GM15510 (cell line): ENCODE results near the gene ASTN2.

Source experiments
- POLR2A ChIP-seq: IDR thresholded peaks from 3 replicates; pipeline ENCODE4 v1.6.1; 2011; ENCODE audit warnings: borderline replicate concordance; ENCODE audit not compliant: insufficient read length; ENCODE audit errors: extremely low read depth

Gene ASTN2

GRCh38 chr9:116515541-116515940 lies 899.3 kb downstream of the ASTN2 start:
- TF ChIP-seq POLR2A = no peak

DNA sequence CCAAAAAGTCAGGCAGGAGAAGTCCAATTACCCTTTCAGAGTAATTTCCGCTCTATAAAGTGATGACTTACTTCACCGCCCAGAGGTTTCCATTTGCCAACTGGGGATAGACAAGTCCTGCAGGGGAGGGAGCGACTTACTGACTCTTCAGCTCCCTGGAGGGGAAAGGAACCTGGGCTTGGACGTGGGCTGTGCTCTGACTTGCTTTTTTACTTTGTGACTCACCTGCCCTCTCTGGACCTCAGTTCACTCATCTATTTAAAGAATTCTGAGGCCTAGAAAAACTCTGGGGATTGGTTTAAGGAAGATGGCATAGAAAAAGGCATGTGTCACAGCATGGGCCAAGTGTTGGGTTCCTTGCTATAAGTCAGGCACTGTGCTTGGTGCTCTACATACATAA lies 908.2 kb downstream of the ASTN2 start:
- no peak for TF ChIP-seq POLR2A

GRCh38 chr9:116504893-116505480 lies 909.9 kb downstream of the ASTN2 start:
- no peak for TF ChIP-seq POLR2A

GRCh38 chr9:116504081-116504480 lies 910.8 kb downstream of the ASTN2 start:
- no peak for TF ChIP-seq POLR2A

DNA sequence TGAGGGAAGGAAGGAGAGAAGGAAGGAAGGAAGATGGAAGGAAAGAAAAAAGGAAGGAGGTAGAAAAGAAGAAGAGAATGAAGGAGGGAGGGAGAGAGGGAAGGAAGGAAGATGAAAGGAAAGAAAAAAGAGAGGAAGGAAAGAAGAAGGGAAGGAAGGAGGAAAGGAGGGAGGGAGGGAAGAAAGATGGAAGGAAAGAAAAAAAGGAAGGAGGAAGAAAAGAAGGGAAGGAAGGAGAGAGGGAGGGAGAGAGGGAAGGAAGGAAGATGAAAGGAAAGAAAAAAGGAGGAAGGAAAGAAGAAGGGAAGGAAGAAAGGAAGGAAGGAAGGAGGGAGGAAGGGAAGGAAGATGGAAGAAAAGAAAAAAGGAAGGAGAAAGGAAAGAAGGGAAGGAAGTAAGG lies 912.1 kb downstream of the ASTN2 start:
- TF ChIP-seq POLR2A = no peak

- no peak for TF ChIP-seq POLR2A
Measured at GRCh38 chr9:116501871-116502270, 913.0 kb downstream of the ASTN2 start.

DNA sequence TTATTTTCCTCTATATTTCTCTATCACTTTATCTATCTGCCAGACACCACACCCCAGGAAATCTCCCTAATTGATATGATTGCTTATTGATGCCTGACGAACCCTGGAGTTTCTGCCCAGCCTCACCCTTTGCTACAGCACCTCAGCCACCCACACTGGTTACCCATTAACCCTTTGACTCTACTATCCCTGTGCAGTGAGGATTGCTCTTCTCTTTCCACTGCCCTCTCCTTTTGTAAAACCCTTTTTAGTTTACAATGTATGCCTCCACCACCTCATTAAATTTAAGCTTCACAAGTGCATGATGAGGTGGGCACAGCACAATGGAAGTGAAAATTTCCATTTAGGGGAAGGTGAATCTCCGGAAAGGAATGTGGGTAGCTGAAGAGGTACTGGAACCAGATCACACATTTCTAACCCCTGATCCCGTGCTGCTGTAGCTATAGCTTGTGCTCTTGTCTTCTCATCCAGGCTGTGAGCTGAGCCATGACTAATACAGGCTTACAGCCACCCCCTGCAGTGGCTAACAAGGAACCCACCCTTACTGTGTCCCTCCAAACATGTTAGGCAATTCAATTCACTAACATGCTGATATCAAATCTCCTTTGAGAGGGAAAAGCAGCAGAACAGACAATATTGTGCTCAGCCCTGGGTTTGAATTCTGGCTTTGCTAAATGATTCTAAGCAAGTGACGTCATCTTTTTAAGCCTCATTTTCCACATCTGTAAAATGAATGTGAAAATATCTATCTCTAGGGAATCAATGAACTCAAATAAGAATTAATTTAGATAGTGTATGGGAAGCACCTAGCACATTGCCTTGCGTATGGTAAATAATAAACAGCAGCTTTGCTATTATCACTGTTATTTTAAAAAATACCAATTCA lies 914.6 kb downstream of the ASTN2 start:
- TF ChIP-seq POLR2A = no peak

- TF ChIP-seq POLR2A = no peak
Measured at GRCh38 chr9:116499434-116499833, 915.4 kb downstream of the ASTN2 start.

GRCh38 chr9:116497095-116497890 lies 917.6 kb downstream of the ASTN2 start:
- no peak for TF ChIP-seq POLR2A

DNA sequence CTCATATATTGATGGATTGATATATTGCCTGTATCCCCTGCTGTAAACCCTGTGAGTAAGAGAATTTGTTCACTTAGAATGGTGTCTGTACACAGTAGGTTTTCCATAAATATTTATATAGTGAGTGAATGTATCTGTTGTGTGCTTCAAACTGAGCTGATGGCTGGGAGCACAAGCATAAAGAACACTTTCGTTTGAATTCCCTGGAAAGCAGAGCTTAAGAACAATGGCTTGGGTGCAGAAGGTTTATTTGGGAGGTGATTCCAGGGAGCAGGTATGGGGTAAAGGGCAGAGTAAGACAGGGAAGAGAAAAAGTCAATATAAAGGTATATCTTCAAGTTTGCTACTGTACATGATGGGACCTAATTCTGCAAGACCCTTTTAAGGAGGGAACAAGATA lies 918.7 kb downstream of the ASTN2 start:
- TF ChIP-seq POLR2A = no peak

DNA sequence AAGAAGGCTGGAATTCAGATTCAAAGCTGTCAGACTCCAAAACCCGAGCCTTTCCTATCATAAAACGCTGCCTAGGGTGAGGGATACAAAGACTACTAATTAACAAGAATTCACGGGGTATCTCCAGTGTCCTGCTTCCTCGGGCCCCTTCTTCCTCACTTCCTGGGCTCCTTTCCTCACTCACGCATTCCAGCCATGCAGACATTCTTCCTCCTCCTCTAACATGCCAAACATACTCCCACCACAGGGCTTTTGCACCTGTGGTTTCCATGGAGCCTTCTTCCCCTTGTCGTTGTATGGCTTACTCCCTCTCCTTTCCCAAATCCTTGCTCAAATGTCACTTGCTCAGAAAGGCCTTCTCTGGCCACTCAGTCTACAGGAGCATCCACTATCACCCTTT lies 919.1 kb downstream of the ASTN2 start:
- no peak for TF ChIP-seq POLR2A

DNA sequence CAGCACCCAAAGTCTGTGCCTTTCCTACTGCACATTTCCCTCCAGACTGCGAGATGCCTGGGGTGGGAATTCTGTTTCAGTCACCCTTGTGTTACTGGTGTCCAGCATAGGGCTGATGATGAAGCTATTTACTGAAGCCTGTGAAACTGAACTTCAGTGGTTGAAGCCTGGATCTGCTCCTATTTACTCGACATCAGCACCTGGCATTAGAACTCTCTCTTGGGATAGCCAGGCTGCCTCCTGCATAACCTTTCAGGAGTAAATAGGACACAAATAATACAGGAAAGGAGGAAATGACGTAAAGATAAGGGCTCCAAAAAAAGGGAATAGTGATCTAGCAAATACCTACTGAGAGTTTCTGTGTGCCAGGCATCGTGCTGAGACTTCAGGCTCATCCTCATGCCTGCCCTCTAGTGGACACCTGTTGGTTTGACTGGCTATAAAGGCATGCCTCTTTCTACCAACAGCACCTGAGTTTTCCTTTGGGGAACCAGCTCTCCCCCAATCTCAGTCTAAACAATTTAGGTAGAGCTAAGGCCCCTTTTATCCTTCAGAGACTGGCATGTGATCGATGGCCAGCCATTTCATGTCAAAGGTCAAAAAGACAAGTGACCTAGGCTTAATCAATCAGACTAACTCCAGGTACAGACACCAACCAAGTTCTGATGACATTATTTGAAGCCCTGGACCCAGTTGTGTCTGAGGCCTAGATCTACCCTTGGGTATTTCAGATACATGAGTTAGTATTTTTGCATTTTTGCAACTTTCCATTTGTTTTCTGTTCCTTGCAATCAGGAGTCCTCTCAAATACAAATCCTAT lies 919.8 kb downstream of the ASTN2 start:
- TF ChIP-seq POLR2A = no peak

- TF ChIP-seq POLR2A = no peak
Measured at GRCh38 chr9:116493183-116493860, 921.5 kb downstream of the ASTN2 start.

DNA sequence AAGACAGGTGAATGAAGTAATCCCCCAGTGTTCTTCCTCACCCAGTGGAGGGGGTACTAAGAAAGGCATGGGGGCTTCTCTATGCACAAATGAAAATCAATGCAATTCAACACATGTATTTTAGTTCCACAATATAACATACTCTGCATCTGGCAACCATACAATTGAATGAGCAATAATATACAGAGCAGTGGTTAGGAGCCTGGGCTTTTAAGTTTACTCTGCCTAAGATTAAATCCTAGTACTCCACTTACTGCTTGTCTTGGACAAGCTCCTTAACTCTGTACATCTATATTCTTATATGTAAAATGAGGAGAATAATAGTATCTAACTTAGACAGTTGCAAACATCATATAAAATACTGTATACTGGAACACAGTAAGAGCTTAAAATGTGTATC lies 923.2 kb downstream of the ASTN2 start:
- TF ChIP-seq POLR2A = no peak
